Measurements from ENCODE around the gene NEURL1B. TPM values are rescaled to one million over a fixed set of nuclear protein-coding genes. Genes with fewer than 3 reads are reported as not detected.

Gene NEURL1B
- total RNA-seq, 2 experiments from 2014 or later: 0.32 to 0.57 TPM

- Histone ChIP-seq H4K20me1 (ENCODE audit: insufficient read depth, low read length) (no peaks in the 10 kb centered on the region), H2AFZ (ENCODE audit: low read length) (no peak overlapping the region), H3K36me3 (ENCODE audit: insufficient read depth, low read length) (no peaks in the 10 kb centered on the region), H3K9me3 (ENCODE audit: low read length) (no peaks in the 10 kb centered on the region), H3K9me2 (ENCODE audit: insufficient read depth, low read length) (no peaks in the 10 kb centered on the region), H3K27ac (ENCODE audit: low read depth, low read length, poor library complexity, severe bottlenecking) (no peak overlapping the region), H3K4me1 (ENCODE audit: insufficient read depth, low read length, poor library complexity, severe bottlenecking) (no peaks in the 10 kb centered on the region), H3K4me3 (ENCODE audit: low read depth, low read length, poor library complexity, severe bottlenecking) (no peak overlapping the region), H3K79me2 (ENCODE audit: insufficient read depth, low read depth, low read length) (no peaks in the 10 kb centered on the region), H3K4me2 (ENCODE audit: low read length) (no peak overlapping the region)
- intact Hi-C loops (cut with micrococcal nuclease; ENCODE audit: unreplicated experiment): no loop called here
- CTCF ChIA-PET (ENCODE audit: unreplicated experiment): no interaction called here
- no peak for TF ChIP-seq EZH2phosphoT487 (IDR thresholded peaks at IDR 0.05; ENCODE audit: borderline replicate concordance, low read depth, low read length)
- TF ChIP-seq CTCF (conservative IDR thresholded peaks at IDR 0.05; ENCODE audit: low read length): no peak
- BruUV-seq (replicated peaks): no TSS peak
- no peak for DNase-seq (ENCODE audit: low spot score)
- POLR2A ChIA-PET: no interaction called here
Observed at GRCh38 chr5:172610643-172611042, 30.4 kb upstream of the NEURL1B start.

- Histone ChIP-seq H3K4me3 (ENCODE audit: low read depth, low read length, poor library complexity, severe bottlenecking) (no peak overlapping the region), H3K4me1 (ENCODE audit: insufficient read depth, low read length, poor library complexity, severe bottlenecking) (no peaks in the 10 kb centered on the region), H3K9me3 (ENCODE audit: low read length) (no peaks in the 10 kb centered on the region), H3K9me2 (ENCODE audit: insufficient read depth, low read length) (no peaks in the 10 kb centered on the region), H3K27ac (ENCODE audit: low read depth, low read length, poor library complexity, severe bottlenecking) (no peak overlapping the region), H2AFZ (ENCODE audit: low read length) (no peak overlapping the region), H4K20me1 (ENCODE audit: insufficient read depth, low read length) (no peaks in the 10 kb centered on the region), H3K4me2 (ENCODE audit: low read length) (no peak overlapping the region), H3K36me3 (ENCODE audit: insufficient read depth, low read length) (no peaks in the 10 kb centered on the region), H3K79me2 (ENCODE audit: insufficient read depth, low read depth, low read length) (no peaks in the 10 kb centered on the region)
- POLR2A ChIA-PET: interaction anchor here (0.5 to 0.6 kb wide), 2 partner anchors 799 to 1784 kb away, joined by 4 to 6 read pairs; no protein-coding TSS in a partner anchor
- BruUV-seq (replicated peaks): no TSS peak
- intact Hi-C loops (cut with micrococcal nuclease; ENCODE audit: unreplicated experiment): no loop called here
- no peak for TF ChIP-seq EZH2phosphoT487 (IDR thresholded peaks at IDR 0.05; ENCODE audit: borderline replicate concordance, low read depth, low read length)
- no peak for TF ChIP-seq CTCF (conservative IDR thresholded peaks at IDR 0.05; ENCODE audit: low read length)
- CTCF ChIA-PET (ENCODE audit: unreplicated experiment): no interaction called here
- DNase-seq (ENCODE audit: low spot score): no peak
Observed at GRCh38 chr5:172611913-172612312, 29.1 kb upstream of the NEURL1B start.

DNA sequence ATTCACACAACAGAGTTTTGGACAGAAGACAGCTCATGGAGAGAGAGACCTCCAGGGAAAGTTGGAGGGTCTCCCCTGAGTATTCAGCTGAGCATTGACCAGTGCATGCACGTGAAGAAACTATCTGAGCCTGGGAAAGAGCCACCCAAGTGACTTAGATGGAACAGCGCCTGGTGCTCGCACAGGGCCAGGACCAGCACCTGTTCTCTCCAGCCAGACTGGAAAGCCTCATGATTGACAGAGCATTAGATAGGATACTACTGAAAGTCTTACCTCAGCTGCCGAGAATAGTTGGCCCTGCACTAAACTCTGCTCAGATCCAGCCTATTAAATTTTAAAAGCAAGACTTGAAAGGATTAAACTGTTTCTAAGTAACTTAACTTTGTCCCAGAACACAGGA, 28.3 kb upstream of the NEURL1B start:
- Histone ChIP-seq H3K9me3 (ENCODE audit: low read length) (no peaks in the 10 kb centered on the region), H3K4me3 (ENCODE audit: low read depth, low read length, poor library complexity, severe bottlenecking) (no peak overlapping the region), H4K20me1 (ENCODE audit: insufficient read depth, low read length) (no peaks in the 10 kb centered on the region), H3K36me3 (ENCODE audit: insufficient read depth, low read length) (no peaks in the 10 kb centered on the region), H3K79me2 (ENCODE audit: insufficient read depth, low read depth, low read length) (no peaks in the 10 kb centered on the region), H3K4me2 (ENCODE audit: low read length) (no peak overlapping the region), H3K9me2 (ENCODE audit: insufficient read depth, low read length) (no peaks in the 10 kb centered on the region), H3K27ac (ENCODE audit: low read depth, low read length, poor library complexity, severe bottlenecking) (no peak overlapping the region), H3K4me1 (ENCODE audit: insufficient read depth, low read length, poor library complexity, severe bottlenecking) (no peaks in the 10 kb centered on the region), H2AFZ (ENCODE audit: low read length) (no peak overlapping the region)
- ChIA-PET POLR2A (interaction anchor here (0.7 kb wide), 1 partner anchor 121 kb away, joined by 4 read pairs; no protein-coding TSS in a partner anchor), CTCF (ENCODE audit: unreplicated experiment) (no interaction called here)
- intact Hi-C loops (cut with micrococcal nuclease; ENCODE audit: unreplicated experiment): no loop called here
- no peak for DNase-seq (ENCODE audit: low spot score)
- TF ChIP-seq EZH2phosphoT487 (IDR thresholded peaks at IDR 0.05; ENCODE audit: borderline replicate concordance, low read depth, low read length): no peak
- no peak for TF ChIP-seq CTCF (conservative IDR thresholded peaks at IDR 0.05; ENCODE audit: low read length)
- BruUV-seq (replicated peaks): no TSS peak
